SW480 (cell line): ENCODE data around the gene RNASE3.
"Not testable (repeated sequence)": the region's sequence is repeated elsewhere in the genome, so short reads cannot be mapped to it uniquely, and the experiment has no call there.

ENCODE experiments used
- DNase-seq: peaks from one replicate; pipeline ENCODE4 v3.0.0-alpha.2; 2016; ENCODE audit warnings: low spot score

The RNASE3 gene

DNA sequence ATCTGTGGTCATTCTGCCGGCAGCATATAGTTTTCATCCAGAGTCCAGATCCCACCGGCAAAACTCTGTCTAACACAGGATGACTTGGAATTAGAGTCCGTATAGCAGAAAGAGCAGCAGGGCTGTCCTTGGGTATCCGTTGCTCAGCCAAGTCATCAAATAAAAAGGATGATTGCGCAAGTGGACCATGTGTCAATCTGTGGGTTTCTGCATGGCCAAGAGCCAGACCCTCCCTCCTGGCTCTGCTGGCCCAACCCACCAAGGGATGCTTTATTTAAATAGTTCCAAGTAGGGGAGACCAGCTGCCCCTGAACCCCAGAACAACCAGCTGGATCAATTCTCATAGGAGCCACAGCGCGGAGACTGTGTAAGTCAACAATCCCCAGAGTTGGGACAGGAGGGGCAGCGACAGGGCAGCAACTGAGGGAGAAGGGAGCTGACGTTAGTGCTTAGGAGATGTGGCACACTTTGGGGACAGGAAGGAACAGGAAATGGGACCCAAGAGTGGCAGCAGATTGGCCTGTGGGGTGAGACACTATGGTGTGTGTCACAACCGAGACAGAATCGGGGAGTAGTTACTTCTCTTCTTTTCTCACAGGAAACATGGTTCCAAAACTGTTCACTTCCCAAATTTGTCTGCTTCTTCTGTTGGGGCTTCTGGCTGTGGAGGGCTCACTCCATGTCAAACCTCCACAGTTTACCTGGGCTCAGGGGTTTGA is 28.0 kb downstream of the RNASE3 start:
- DNase-seq = not testable (repeated sequence)

DNA sequence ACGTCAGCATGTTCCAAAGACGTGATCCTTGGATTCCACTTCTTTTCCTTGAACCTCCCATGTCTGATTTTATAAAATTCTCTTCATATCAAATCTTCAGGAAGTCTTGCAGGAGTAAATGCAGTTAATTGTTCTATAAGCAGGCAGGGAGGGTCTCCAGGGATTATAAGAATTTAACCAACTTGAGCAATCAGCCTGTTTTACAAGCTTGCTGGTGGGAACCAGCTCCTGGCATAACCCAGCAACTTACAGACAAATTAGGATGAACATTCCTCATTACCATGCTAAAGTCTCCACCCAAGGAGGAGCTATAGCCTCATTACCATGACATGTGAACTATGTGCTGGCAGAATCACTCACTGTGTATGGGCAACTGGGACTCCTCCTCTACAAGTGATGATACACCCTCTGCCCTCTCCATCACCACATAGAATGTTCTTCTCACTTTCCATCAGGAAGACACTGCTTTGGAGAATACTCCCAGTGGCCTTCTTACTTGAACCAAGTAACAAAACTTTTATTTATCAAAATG is 32.6 kb downstream of the RNASE3 start:
- DNase-seq = not testable (repeated sequence)

DNA sequence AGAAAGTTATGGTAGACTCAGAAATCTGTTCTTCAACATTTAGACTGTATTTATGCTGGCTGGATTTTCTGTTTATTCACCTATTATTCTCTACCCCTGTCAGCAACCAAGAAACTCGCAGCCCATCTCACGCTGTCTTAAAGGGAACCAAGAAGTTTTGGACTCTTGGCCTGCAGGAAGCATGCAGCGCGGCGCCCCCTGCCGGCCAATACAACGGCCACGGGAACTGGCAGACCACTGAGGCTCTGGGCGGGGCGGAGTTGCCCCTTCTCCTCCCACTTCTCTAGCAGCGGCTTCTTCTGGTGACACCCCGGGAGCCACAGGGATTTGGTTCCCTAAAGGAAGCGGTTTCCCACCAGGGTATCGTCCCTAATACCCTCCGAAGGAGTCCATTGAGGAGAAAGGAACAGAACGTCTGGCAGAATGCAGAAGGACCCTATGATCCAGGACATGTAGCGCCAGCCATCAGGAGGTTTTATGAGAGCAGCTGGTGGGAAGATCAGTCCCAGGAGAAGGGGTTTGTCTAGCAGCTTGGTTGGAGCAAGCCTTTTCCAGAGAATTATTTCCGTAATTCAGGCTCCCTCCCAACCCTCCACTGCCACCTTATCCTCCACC is 43.1 kb downstream of the RNASE3 start:
- no peak for DNase-seq

DNA sequence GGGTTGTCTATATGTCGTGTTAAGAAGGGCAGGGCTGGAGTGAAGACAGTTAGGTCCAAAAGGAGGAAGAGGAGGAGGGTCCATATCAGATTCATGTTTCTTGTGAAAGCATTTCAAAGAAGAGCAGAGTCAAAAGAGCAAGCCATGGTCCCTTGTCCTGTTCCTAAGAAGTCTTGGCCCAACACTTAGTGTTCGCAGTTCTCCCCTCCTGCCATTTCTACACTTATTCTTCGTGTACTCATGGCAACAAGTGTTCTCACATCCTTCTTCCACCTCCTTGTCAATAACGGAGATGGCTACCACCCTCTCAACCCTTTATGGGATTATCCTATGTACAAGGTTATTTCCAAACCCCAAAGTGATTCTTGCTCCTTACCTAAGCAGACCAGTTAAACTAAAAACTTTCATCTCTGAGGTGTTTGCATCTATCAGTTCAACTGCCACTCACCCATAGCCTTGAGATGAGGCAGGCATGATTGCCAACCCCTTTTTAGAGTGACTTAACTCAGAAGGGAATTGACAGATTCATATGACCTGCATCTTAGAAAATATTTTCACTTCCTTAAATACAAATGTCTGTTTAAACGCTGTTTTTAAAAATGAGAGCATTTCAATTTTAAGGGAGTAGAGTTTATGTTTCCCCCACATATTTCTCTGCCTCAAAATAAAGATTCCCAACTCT is 44.3 kb downstream of the RNASE3 start:
- DNase-seq = no peak
